ENCODE measurements around the gene KCNT2. TPM values are rescaled to one million over a fixed set of nuclear protein-coding genes. Genes with fewer than 3 reads are reported as not detected.

KCNT2 gene
- total RNA-seq, 1 donor from 2014 or later = 126 TPM

- Mint-ChIP-seq H3K27ac (ENCODE audit: unreplicated experiment) (no peak overlapping the region), H3K4me3 (ENCODE audit: unreplicated experiment) (no peak overlapping the region), H3K4me1 (ENCODE audit: low read depth, unreplicated experiment) (no peaks in the 10 kb centered on the region), H3K9me3 (ENCODE audit: unreplicated experiment) (no peaks in the 10 kb centered on the region), H3K36me3 (ENCODE audit: unreplicated experiment) (no peaks in the 10 kb centered on the region), H3K27me3 (ENCODE audit: unreplicated experiment) (peaks cover 2% of the 10 kb centered on the region)
- TF ChIP-seq CTCF (IDR thresholded peaks at IDR 0.05; ENCODE audit: partially characterized antibody, unreplicated experiment) = no peak
- DNase-seq = no peak
These were observed 298.9 kb downstream of the KCNT2 start for GRCh38 chr1:196309386-196309785.

DNA sequence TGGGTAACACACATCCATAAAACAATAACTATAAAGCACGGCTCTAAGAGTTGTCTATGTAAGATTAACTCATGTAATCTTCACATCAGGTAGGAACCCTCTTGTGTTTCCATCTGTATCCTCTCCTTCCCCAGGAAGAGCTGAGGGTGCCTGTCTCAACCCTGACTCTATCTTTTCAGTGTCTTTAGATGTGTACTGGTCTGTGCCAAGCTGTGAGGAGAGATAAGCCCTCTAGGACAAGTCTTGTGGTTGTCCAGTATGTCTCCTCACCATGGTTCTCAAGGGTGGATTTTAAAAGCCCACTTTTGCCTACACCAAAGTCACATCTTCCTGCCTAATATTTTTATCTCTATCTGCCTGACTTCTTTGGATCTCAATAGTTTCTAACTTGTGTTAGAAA is 300.1 kb downstream of the KCNT2 start:
- H3K4me1 Mint-ChIP-seq (ENCODE audit: low read depth, unreplicated experiment) = no peaks in the 10 kb centered on the region
- H3K4me3 Mint-ChIP-seq (ENCODE audit: unreplicated experiment) = no peak overlapping the region
- no peak overlapping the region for H3K27ac Mint-ChIP-seq (ENCODE audit: unreplicated experiment)
- peaks cover 2% of the 10 kb centered on the region for H3K27me3 Mint-ChIP-seq (ENCODE audit: unreplicated experiment)
- no peaks in the 10 kb centered on the region for H3K9me3 Mint-ChIP-seq (ENCODE audit: unreplicated experiment)
- H3K36me3 Mint-ChIP-seq (ENCODE audit: unreplicated experiment) = no peaks in the 10 kb centered on the region
- DNase-seq = no peak
- TF ChIP-seq CTCF (IDR thresholded peaks at IDR 0.05; ENCODE audit: partially characterized antibody, unreplicated experiment) = no peak

DNA sequence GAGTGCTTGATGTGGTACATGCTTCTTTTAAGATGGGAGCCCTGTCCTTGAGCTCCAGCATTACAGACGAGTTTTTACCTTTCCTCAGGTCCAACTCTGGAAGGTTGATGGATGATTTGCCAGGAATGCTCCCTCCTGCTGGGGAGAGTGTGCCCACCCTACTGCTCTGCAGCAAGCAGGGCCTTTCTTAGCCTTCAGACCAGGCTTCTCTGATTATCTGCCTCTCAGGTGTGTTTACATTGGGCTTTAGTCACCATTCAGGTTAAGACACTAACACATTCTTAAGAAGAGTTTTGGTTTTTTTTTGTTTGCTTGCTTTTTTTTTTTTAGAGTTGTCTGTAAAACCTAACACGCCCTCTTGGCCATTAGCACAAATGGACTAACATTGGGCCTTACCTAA is 301.8 kb downstream of the KCNT2 start:
- Mint-ChIP-seq H3K4me3 (ENCODE audit: unreplicated experiment) (no peak overlapping the region), H3K4me1 (ENCODE audit: low read depth, unreplicated experiment) (no peaks in the 10 kb centered on the region), H3K9me3 (ENCODE audit: unreplicated experiment) (no peaks in the 10 kb centered on the region), H3K27ac (ENCODE audit: unreplicated experiment) (no peak overlapping the region), H3K27me3 (ENCODE audit: unreplicated experiment) (peaks cover 2% of the 10 kb centered on the region), H3K36me3 (ENCODE audit: unreplicated experiment) (no peaks in the 10 kb centered on the region)
- DNase-seq = no peak
- TF ChIP-seq CTCF (IDR thresholded peaks at IDR 0.05; ENCODE audit: partially characterized antibody, unreplicated experiment) = no peak

GRCh38 chr1:196305216-196305615 is 303.0 kb downstream of the KCNT2 start:
- peaks cover 2% of the 10 kb centered on the region for H3K27me3 Mint-ChIP-seq (ENCODE audit: unreplicated experiment)
- no peaks in the 10 kb centered on the region for H3K36me3 Mint-ChIP-seq (ENCODE audit: unreplicated experiment)
- H3K4me1 Mint-ChIP-seq (ENCODE audit: low read depth, unreplicated experiment) = no peaks in the 10 kb centered on the region
- H3K9me3 Mint-ChIP-seq (ENCODE audit: unreplicated experiment) = no peaks in the 10 kb centered on the region
- no peak overlapping the region for H3K4me3 Mint-ChIP-seq (ENCODE audit: unreplicated experiment)
- no peak for DNase-seq
- TF ChIP-seq CTCF (IDR thresholded peaks at IDR 0.05; ENCODE audit: partially characterized antibody, unreplicated experiment) = no peak
- no peak overlapping the region for H3K27ac Mint-ChIP-seq (ENCODE audit: unreplicated experiment)

- no peak for TF ChIP-seq CTCF (IDR thresholded peaks at IDR 0.05; ENCODE audit: partially characterized antibody, unreplicated experiment)
- Mint-ChIP-seq H3K36me3 (ENCODE audit: unreplicated experiment) (no peaks in the 10 kb centered on the region), H3K27ac (ENCODE audit: unreplicated experiment) (no peak overlapping the region), H3K9me3 (ENCODE audit: unreplicated experiment) (no peaks in the 10 kb centered on the region), H3K27me3 (ENCODE audit: unreplicated experiment) (peaks cover 2% of the 10 kb centered on the region), H3K4me1 (ENCODE audit: low read depth, unreplicated experiment) (no peaks in the 10 kb centered on the region), H3K4me3 (ENCODE audit: unreplicated experiment) (no peak overlapping the region)
- DNase-seq = no peak
These were observed 305.3 kb downstream of the KCNT2 start for GRCh38 chr1:196302981-196303380.
